ENCODE results near the gene SLC5A1. TPM values are rescaled to one million over a fixed set of nuclear protein-coding genes. Genes with fewer than 3 reads are reported as not detected.
A peak's percentile ranks its signal among the peaks of the same experiment; 100 is the strongest.
"Not testable (repeated sequence)": the region's sequence is repeated elsewhere in the genome, so short reads cannot be mapped to it uniquely, and the experiment has no call there.

The SLC5A1 gene
- total and polyA plus RNA-seq, 2 experiments from 2014 or later = 0.03 TPM; not detected in 1

DNA sequence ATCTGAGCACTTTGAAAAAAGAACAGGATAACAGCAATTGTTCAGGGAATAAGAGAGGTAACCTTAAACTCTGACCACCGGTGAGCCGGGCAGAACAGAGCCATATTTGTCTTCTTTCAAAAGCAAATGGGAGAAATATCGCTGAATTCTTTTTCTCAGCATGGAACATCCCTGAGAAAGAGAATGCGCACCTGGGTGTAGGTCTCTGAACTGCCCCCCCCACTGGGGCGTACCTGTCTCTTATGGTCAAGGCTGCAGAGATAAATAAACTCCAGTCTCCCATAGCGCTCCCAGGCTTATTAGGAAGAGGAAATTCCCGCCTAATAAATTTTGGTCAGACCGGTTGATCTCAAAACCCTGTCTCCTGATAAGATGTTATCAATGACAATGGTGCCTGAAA is 104.1 kb downstream of the SLC5A1 start:
- H4K20me1 ChIP-seq (replicated peaks; ENCODE audit: insufficient read depth); H3K4me1 ChIP-seq (ENCODE audit: insufficient read depth); H3K36me3 ChIP-seq (ENCODE audit: insufficient read depth); H3K9me3 Mint-ChIP-seq; H3K27me3 ChIP-seq (ENCODE audit: insufficient read depth); H3K36me3 Mint-ChIP-seq (ENCODE audit: low read depth); H2AFZ ChIP-seq; H3F3A ChIP-seq (replicated peaks; ENCODE audit: low read depth); ATAC-seq; H3K27me3 Mint-ChIP-seq (ENCODE audit: insufficient read depth, low read depth, poor library complexity); H3K79me2 ChIP-seq (replicated peaks; ENCODE audit: insufficient read depth): not testable (repeated sequence)
- Histone ChIP-seq H3K9me2 (ENCODE audit: insufficient read depth) (peaks cover 15% of the 10 kb centered on the region), H3K4me3 (0 out of 2 replicates have a peak overlapping the region, but pooled peaks have one; percentile 26), H3K4me2 (peak overlapping the region; percentile 65), H3K27ac (ENCODE audit: low read depth) (peak overlapping the region; percentile 90; the same call in 1 of the 2 replicates)
- Mint-ChIP-seq H3K27ac (peak overlapping the region; percentile 90), H3K4me1 (peaks cover 37% of the 10 kb centered on the region), H3K4me3 (peak overlapping the region; percentile 43)
- peak; percentile 47 for DNase-seq (ENCODE audit: low spot score)
- 0 out of 2 replicates have a peak, but pooled peaks have one; percentile 21 for TF ChIP-seq ZNF114 (CRISPR knock-in tag; IDR thresholded peaks at IDR 0.05)
- TF ChIP-seq, protein P1, sequence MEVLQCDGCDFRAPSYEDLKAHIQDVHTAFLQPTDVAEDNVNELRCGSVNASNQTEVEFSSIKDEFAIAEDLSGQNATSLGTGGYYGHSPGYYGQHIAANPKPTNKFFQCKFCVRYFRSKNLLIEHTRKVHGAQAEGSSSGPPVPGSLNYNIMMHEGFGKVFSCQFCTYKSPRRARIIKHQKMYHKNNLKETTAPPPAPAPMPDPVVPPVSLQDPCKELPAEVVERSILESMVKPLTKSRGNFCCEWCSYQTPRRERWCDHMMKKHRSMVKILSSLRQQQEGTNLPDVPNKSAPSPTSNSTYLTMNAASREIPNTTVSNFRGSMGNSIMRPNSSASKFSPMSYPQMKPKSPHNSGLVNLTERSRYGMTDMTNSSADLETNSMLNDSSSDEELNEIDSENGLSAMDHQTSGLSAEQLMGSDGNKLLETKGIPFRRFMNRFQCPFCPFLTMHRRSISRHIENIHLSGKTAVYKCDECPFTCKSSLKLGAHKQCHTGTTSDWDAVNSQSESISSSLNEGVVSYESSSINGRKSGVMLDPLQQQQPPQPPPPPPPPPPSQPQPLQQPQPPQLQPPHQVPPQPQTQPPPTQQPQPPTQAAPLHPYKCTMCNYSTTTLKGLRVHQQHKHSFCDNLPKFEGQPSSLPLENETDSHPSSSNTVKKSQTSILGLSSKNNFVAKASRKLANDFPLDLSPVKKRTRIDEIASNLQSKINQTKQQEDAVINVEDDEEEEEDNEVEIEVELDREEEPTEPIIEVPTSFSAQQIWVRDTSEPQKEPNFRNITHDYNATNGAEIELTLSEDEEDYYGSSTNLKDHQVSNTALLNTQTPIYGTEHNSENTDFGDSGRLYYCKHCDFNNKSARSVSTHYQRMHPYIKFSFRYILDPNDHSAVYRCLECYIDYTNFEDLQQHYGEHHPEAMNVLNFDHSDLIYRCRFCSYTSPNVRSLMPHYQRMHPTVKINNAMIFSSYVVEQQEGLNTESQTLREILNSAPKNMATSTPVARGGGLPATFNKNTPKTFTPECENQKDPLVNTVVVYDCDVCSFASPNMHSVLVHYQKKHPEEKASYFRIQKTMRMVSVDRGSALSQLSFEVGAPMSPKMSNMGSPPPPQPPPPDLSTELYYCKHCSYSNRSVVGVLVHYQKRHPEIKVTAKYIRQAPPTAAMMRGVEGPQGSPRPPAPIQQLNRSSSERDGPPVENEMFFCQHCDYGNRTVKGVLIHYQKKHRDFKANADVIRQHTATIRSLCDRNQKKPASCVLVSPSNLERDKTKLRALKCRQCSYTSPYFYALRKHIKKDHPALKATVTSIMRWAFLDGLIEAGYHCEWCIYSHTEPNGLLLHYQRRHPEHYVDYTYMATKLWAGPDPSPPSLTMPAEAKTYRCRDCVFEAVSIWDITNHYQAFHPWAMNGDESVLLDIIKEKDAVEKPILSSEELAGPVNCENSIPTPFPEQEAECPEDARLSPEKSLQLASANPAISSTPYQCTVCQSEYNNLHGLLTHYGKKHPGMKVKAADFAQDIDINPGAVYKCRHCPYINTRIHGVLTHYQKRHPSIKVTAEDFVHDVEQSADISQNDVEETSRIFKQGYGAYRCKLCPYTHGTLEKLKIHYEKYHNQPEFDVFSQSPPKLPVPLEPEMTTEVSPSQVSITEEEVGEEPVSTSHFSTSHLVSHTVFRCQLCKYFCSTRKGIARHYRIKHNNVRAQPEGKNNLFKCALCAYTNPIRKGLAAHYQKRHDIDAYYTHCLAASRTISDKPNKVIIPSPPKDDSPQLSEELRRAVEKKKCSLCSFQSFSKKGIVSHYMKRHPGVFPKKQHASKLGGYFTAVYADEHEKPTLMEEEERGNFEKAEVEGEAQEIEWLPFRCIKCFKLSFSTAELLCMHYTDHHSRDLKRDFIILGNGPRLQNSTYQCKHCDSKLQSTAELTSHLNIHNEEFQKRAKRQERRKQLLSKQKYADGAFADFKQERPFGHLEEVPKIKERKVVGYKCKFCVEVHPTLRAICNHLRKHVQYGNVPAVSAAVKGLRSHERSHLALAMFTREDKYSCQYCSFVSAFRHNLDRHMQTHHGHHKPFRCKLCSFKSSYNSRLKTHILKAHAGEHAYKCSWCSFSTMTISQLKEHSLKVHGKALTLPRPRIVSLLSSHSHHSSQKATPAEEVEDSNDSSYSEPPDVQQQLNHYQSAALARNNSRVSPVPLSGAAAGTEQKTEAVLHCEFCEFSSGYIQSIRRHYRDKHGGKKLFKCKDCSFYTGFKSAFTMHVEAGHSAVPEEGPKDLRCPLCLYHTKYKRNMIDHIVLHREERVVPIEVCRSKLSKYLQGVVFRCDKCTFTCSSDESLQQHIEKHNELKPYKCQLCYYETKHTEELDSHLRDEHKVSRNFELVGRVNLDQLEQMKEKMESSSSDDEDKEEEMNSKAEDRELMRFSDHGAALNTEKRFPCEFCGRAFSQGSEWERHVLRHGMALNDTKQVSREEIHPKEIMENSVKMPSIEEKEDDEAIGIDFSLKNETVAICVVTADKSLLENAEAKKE (CRISPR knock-in tag; IDR thresholded peaks at IDR 0.05) = peak; percentile 70

- H3K36me3 ChIP-seq (ENCODE audit: insufficient read depth); H4K20me1 ChIP-seq (replicated peaks; ENCODE audit: insufficient read depth); H3K4me2 ChIP-seq; H3K4me3 ChIP-seq; H3K27me3 ChIP-seq (ENCODE audit: insufficient read depth); H3K4me3 Mint-ChIP-seq; H3K27ac ChIP-seq (ENCODE audit: low read depth); H3K36me3 Mint-ChIP-seq (ENCODE audit: low read depth); H3K27me3 Mint-ChIP-seq (ENCODE audit: insufficient read depth, low read depth, poor library complexity); H2AFZ ChIP-seq; H3F3A ChIP-seq (replicated peaks; ENCODE audit: low read depth); DNase-seq (ENCODE audit: low spot score); H3K4me1 ChIP-seq (ENCODE audit: insufficient read depth); H3K9me3 Mint-ChIP-seq; H3K9me2 ChIP-seq (ENCODE audit: insufficient read depth); ATAC-seq; H3K79me2 ChIP-seq (replicated peaks; ENCODE audit: insufficient read depth): not testable (repeated sequence)
- Mint-ChIP-seq H3K27ac (peak overlapping the region; percentile 70), H3K4me1 (peaks cover 37% of the 10 kb centered on the region)
Observed at GRCh38 chr22:32148372-32148771, 105.3 kb downstream of the SLC5A1 start.

GRCh38 chr22:32150647-32151046 is 107.6 kb downstream of the SLC5A1 start:
- not testable (repeated sequence) for H4K20me1 ChIP-seq (replicated peaks; ENCODE audit: insufficient read depth); H3K4me3 ChIP-seq; H3K27ac ChIP-seq (ENCODE audit: low read depth); H3K4me3 Mint-ChIP-seq; DNase-seq (ENCODE audit: low spot score); H3K27me3 Mint-ChIP-seq (ENCODE audit: insufficient read depth, low read depth, poor library complexity); H3K4me2 ChIP-seq; H3F3A ChIP-seq (replicated peaks; ENCODE audit: low read depth); ATAC-seq; H3K27me3 ChIP-seq (ENCODE audit: insufficient read depth); H3K9me3 Mint-ChIP-seq; H3K36me3 Mint-ChIP-seq (ENCODE audit: low read depth); H3K4me1 ChIP-seq (ENCODE audit: insufficient read depth); H3K79me2 ChIP-seq (replicated peaks; ENCODE audit: insufficient read depth); H3K36me3 ChIP-seq (ENCODE audit: insufficient read depth); H3K9me2 ChIP-seq (ENCODE audit: insufficient read depth); H2AFZ ChIP-seq
- peaks cover 30% of the 10 kb centered on the region for H3K4me1 Mint-ChIP-seq
- peak overlapping the region; percentile 51; the same call in 1 of the 2 replicates for H3K27ac Mint-ChIP-seq

GRCh38 chr22:32151641-32152040 is 108.6 kb downstream of the SLC5A1 start:
- peak overlapping the region; percentile 49; the same call in 1 of the 2 replicates for H3K4me2 ChIP-seq
- H3K4me3 ChIP-seq; H2AFZ ChIP-seq; H3K4me3 Mint-ChIP-seq; H3K79me2 ChIP-seq (replicated peaks; ENCODE audit: insufficient read depth); H3K27ac ChIP-seq (ENCODE audit: low read depth); ATAC-seq; H3K36me3 ChIP-seq (ENCODE audit: insufficient read depth); DNase-seq (ENCODE audit: low spot score); H3F3A ChIP-seq (replicated peaks; ENCODE audit: low read depth); H3K4me1 ChIP-seq (ENCODE audit: insufficient read depth); H3K9me3 Mint-ChIP-seq; H3K9me2 ChIP-seq (ENCODE audit: insufficient read depth); H3K27me3 ChIP-seq (ENCODE audit: insufficient read depth); H3K36me3 Mint-ChIP-seq (ENCODE audit: low read depth); H4K20me1 ChIP-seq (replicated peaks; ENCODE audit: insufficient read depth); H3K27me3 Mint-ChIP-seq (ENCODE audit: insufficient read depth, low read depth, poor library complexity): not testable (repeated sequence)
- Mint-ChIP-seq H3K27ac (peak overlapping the region; percentile 86), H3K4me1 (peaks cover 30% of the 10 kb centered on the region)

All from GM23338 (cell line).